HepG2 (cell line): ENCODE results near the gene MRM1. TPM values are rescaled to one million over a fixed set of nuclear protein-coding genes. Genes with fewer than 3 reads are reported as not detected.
A peak's percentile ranks its signal among the peaks of the same experiment; 100 is the strongest.

ENCODE experiments used
- DMTF1 ChIP-seq: sonication (generic); formaldehyde crosslinking; IDR thresholded peaks from 2 replicates; pipeline ENCODE4 v1.4.0; 2020; ENCODE audit warnings: mild to moderate bottlenecking, missing genetic modification reagents
- DR1 ChIP-seq: sonication (generic); formaldehyde crosslinking; IDR thresholded peaks from 2 replicates; pipeline ENCODE4 v1.8.0; 2021; ENCODE audit warnings: mild to moderate bottlenecking, missing genetic modification reagents, inconsistent platforms
- FOSL1 ChIP-seq: sonication (generic); formaldehyde crosslinking; IDR thresholded peaks from 2 replicates; pipeline ENCODE4 v1.9.0; 2021; ENCODE audit warnings: missing genetic modification reagents, borderline replicate concordance
- HDAC6 ChIP-seq: fragments of 200-600 bp; sonication (generic); IDR thresholded peaks from 2 replicates; pipeline ENCODE4 v1.7.0; 2017; ENCODE audit warnings: mild to moderate bottlenecking, antibody characterized with exemption, low read length, low read depth
- HMGXB4 ChIP-seq, 2 experiments: sonication (generic) in 1 of 2; formaldehyde crosslinking in 1 of 2; IDR thresholded peaks; 2 replicates each; pipeline versions ENCODE4 v1.4.0 to v1.6.1; 2018 to 2020; ENCODE audit warnings: missing genetic modification reagents in 2 of 2, borderline replicate concordance in 1 of 2, low read depth in 1 of 2, mild to moderate bottlenecking in 1 of 2, missing biosample characterization in 1 of 2
- IKZF5 ChIP-seq: IDR thresholded peaks from 2 replicates; pipeline ENCODE4 v1.6.1; 2018; ENCODE audit warnings: missing genetic modification reagents, mild to moderate bottlenecking, missing compliant biosample characterization
- ISX ChIP-seq: sonication (generic); formaldehyde crosslinking; conservative IDR thresholded peaks from 2 replicates; pipeline ENCODE4 v1.5.0; 2020; ENCODE audit warnings: missing genetic modification reagents
- RELA ChIP-seq: sonication (generic); formaldehyde crosslinking; IDR thresholded peaks from 2 replicates; pipeline ENCODE4 v1.4.0; 2020; ENCODE audit warnings: missing genetic modification reagents
- SIN3B ChIP-seq: fragments of 150-350 bp; IDR thresholded peaks from 2 replicates; pipeline ENCODE4 v1.6.1; 2014; ENCODE audit warnings: low read length
- THAP8 ChIP-seq: sonication (generic); formaldehyde crosslinking; IDR thresholded peaks from 2 replicates; pipeline ENCODE4 v1.5.1; 2020; ENCODE audit warnings: missing genetic modification reagents, mild to moderate bottlenecking, borderline replicate concordance
- ZBTB4 ChIP-seq: sonication (generic); formaldehyde crosslinking; IDR thresholded peaks from 2 replicates; pipeline ENCODE4 v1.4.0; 2020; ENCODE audit warnings: missing genetic modification reagents, mild to moderate bottlenecking, borderline replicate concordance
- ZFY ChIP-seq: sonication (generic); formaldehyde crosslinking; IDR thresholded peaks from 2 replicates; pipeline ENCODE4 v1.4.0; 2020; ENCODE audit warnings: missing genetic modification reagents
- ZNF296 ChIP-seq: sonication (generic); formaldehyde crosslinking; conservative IDR thresholded peaks from 2 replicates; pipeline ENCODE4 v1.5.0; 2020; ENCODE audit warnings: mild to moderate bottlenecking, missing genetic modification reagents
- ZNF564 ChIP-seq: sonication (generic); formaldehyde crosslinking; IDR thresholded peaks from 2 replicates; pipeline ENCODE4 v1.8.1; 2023; ENCODE audit warnings: mild to moderate bottlenecking, missing genetic modification reagents
- ZNF616 ChIP-seq: sonication (generic); formaldehyde crosslinking; IDR thresholded peaks from 2 replicates; pipeline ENCODE4 v1.5.0; 2020; ENCODE audit warnings: low read depth, mild to moderate bottlenecking, missing genetic modification reagents
- ZNF7 ChIP-seq: IDR thresholded peaks from 2 replicates; pipeline ENCODE4 v1.6.1; 2016; ENCODE audit warnings: missing biosample characterization, missing genetic modification reagents
- ZSCAN5A ChIP-seq: sonication (generic); formaldehyde crosslinking; IDR thresholded peaks from 2 replicates; pipeline ENCODE4 v1.8.0; 2022; ENCODE audit warnings: mild to moderate bottlenecking, missing genetic modification reagents, borderline replicate concordance
- polyA plus RNA-seq, 8 experiments: library from polyadenylated mRNA; depleted of rRNA in 3 of 8; stranded (reverse) in 7 of 8; unstranded in 1 of 8; fragments of >200 nt; fragmentation: Illumina TruSeq in 4 of 8; extraction: Trizol in 4 of 8; gene quantifications; 2 replicates each; pipeline versions ENCODE4 v1.2.1 to v1.2.3, GENCODE V29; 2011 to 2016; ENCODE audit warnings: low read depth in 4 of 8, missing spikeins in 1 of 8, mixed read lengths in 1 of 8; ENCODE audit not compliant: insufficient read depth in 1 of 8
- total RNA-seq, 5 experiments: library from RNA; depleted of rRNA; stranded (reverse); fragments of >200 nt; fragmentation: Illumina TruSeq; extraction: Trizol; gene quantifications; 2 replicates each; pipeline ENCODE4 v1.2.3, GENCODE V29; 2016; ENCODE audit warnings: low read depth in 1 of 5

MRM1 gene
- total and polyA plus RNA-seq, 2 of the 13 experiments (the other 11 are each of a cell fraction or from before 2014, with no cell fraction given): 4.1 to 11.3 TPM

DNA sequence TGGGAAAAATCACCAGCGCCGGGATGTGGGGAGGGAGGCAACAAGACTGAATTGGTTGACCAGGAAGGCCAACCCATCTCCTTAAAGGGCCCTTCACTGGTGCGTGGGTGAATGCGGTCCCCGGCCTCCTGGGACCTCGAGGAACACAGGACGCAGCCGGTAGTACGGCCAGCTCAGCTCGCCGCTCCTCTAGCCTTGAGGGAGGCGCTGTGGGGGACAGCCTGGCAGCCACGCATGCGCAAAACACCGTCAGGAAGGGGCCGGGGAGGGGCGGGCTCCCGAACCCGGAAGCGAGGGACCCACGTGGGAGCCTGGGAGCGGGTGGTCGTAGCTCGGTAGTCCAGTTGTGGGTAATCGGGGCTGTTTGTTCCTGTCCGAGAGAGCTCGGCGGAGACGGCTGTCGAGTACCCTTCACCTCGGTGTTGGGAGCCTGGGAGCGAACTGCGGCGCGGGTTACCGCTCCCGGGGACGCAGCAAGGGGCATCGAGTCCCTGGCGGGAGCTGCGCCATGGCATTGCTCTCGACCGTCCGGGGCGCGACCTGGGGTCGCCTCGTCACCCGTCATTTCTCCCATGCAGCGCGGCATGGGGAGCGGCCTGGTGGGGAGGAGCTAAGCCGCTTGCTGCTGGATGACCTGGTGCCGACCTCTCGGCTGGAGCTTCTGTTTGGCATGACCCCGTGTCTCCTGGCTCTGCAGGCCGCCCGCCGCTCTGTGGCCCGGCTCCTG lies at the start of gene MRM1 (continued):
- TF ChIP-seq ZNF296 (CRISPR knock-in tag) (no peak), RELA (CRISPR knock-in tag) (no peak), ZSCAN5A (CRISPR knock-in tag) (no peak; the same call in 1 of the 2 replicates), HMGXB4 (CRISPR knock-in tag; IDR thresholded peaks at IDR 0.05; ENCODE audit: borderline replicate concordance in 1 of 2, low read depth in 1 of 2) (peak in 1 of 2 experiments; percentile 75), SIN3B (no peak), FOSL1 (CRISPR knock-in tag) (no peak), ZNF7 (CRISPR knock-in tag) (no peak), DR1 (CRISPR knock-in tag) (peak; percentile 53), IKZF5 (no peak; the same call in none of the 2 replicates), DMTF1 (CRISPR knock-in tag) (no peak), ISX (CRISPR knock-in tag) (no peak; the same call in 1 of the 2 replicates), ZNF616 (no peak), ZNF564 (peak; percentile 62; the same call in 1 of the 2 replicates), THAP8 (CRISPR knock-in tag) (no peak), ZBTB4 (no peak), HDAC6 (no peak), ZFY (CRISPR knock-in tag) (peak; percentile 82)
